Measurements from ENCODE around the gene PRF1. TPM values are rescaled to one million over a fixed set of nuclear protein-coding genes. Genes with fewer than 3 reads are reported as not detected.
"Not testable (repeated sequence)": the region's sequence is repeated elsewhere in the genome, so short reads cannot be mapped to it uniquely, and the experiment has no call there.

Gene PRF1
- total and polyA plus RNA-seq, 11 donors = 0.50 to 19.4 (median 1.0) TPM

- Histone ChIP-seq H3K4me1 (peaks cover 0 to 11% (median 0%) of the 10 kb centered on the region in 12 donors), H3K27ac (peak overlapping the region in 1 of 12 donors; percentile 19), H3K27me3 (no peaks in the 10 kb centered on the region), H3K9me3 (peaks cover 0 to 19% (median 6%) of the 10 kb centered on the region in 12 donors), H3K4me3 (no peak overlapping the region), H3K36me3 (no peaks in the 10 kb centered on the region)
- WGBS, 4 donors = 55 to 72% (median 64%) methylated on average over 7 of the region's 7 CpGs
- intact Hi-C loops (cut with DNase I) = no loop called here
- no peak for TF ChIP-seq POLR2A (IDR thresholded peaks at IDR 0.05)
- TF ChIP-seq CTCF (IDR thresholded peaks at IDR 0.05) = no peak
- DNase-seq (no peak), ATAC-seq (no peak)
These were observed 13.4 kb upstream of the PRF1 start for GRCh38 chr10:70615784-70616522.

- whole genome bisulfite sequencing, 4 donors = 83 to 92% (median 89%) methylated on average over 2 of the region's 2 CpGs
- peaks cover 0 to 12% (median 2%) of the 10 kb centered on the region in 12 donors for H3K9me3 ChIP-seq
- no peaks in the 10 kb centered on the region for H3K36me3 ChIP-seq
- ATAC-seq (no peak), DNase-seq (no peak)
- intact Hi-C loops (cut with DNase I) = no loop called here
- no peak overlapping the region for H3K4me3 ChIP-seq
- no peaks in the 10 kb centered on the region for H3K27me3 ChIP-seq
- TF ChIP-seq CTCF (IDR thresholded peaks at IDR 0.05) (no peak), POLR2A (IDR thresholded peaks at IDR 0.05) (no peak)
- H3K4me1 ChIP-seq = peaks cover 0 to 11% (median 0%) of the 10 kb centered on the region in 12 donors
- H3K27ac ChIP-seq = no peak overlapping the region
These were observed 12.7 kb upstream of the PRF1 start for GRCh38 chr10:70615211-70615610.

GRCh38 chr10:70614364-70614763 lies 11.8 kb upstream of the PRF1 start:
- H3K27me3 ChIP-seq; H3K4me3 ChIP-seq; H3K27ac ChIP-seq; intact Hi-C loops (cut with DNase I); H3K9me3 ChIP-seq; H3K36me3 ChIP-seq; ATAC-seq; DNase-seq: not testable (repeated sequence)
- 94 to 98% (median 96%) methylated on average over 3 of the region's 3 CpGs for WGBS, 4 donors
- peaks cover 0 to 11% (median 0%) of the 10 kb centered on the region in 12 donors for H3K4me1 ChIP-seq

GRCh38 chr10:70613941-70614340 lies 11.4 kb upstream of the PRF1 start:
- 76 to 85% (median 80%) methylated on average over 2 of the region's 2 CpGs for WGBS, 4 donors
- Histone ChIP-seq H3K9me3 (no peaks in the 10 kb centered on the region), H3K36me3 (no peaks in the 10 kb centered on the region)

More at GRCh38 chr10:70613941-70614340, 11.4 kb upstream of the PRF1 start:
- Histone ChIP-seq H3K27me3 (no peaks in the 10 kb centered on the region), H3K4me1 (peaks cover 0 to 11% (median 0%) of the 10 kb centered on the region in 12 donors), H3K4me3 (no peak overlapping the region), H3K27ac (no peak overlapping the region)
- TF ChIP-seq CTCF (IDR thresholded peaks at IDR 0.05) = no peak
- intact Hi-C loops (cut with DNase I) = no loop called here
- ATAC-seq (no peak), DNase-seq (no peak)
